ENCODE measurements around the gene LRRC18.

DNA sequence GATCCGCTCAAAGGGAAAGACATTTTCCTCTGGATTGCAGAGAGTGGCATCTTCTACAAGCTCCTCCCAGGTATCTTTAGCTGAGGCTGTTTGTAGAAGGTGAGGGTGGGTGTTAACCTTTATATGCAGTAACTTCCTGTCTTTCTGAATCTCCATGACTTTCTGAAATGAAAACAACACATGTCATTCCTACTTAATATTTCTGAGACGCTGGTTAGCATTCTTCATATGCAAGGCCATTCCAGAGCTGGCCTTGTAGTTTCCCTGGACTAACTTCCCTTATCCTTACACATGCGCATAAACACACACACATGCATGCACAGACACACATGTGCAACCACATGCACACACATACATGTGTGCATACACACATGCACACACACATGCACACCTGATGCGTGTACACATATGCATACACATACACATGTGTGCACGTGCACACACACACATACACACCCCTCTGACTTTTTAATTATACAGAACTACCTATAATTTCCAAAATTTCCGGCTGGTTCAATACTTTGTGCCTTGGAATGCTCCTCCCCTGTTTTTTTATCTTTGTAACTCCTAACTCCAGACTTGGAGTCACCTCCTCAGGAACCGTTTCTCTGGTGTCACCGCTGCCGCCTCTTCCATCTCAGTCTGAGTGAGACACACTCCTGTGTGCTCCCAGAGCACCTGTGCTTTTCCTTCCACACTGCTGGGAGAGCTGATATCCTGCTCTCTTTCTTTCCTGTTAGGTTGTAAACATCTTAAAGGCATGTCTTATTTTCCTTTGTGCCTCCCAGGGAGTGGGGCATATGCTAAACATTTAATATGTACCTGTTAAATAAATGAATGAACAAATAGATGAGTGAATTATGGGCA lies 55.2 kb downstream of the LRRC18 start:
- TF ChIP-seq, protein P1, sequence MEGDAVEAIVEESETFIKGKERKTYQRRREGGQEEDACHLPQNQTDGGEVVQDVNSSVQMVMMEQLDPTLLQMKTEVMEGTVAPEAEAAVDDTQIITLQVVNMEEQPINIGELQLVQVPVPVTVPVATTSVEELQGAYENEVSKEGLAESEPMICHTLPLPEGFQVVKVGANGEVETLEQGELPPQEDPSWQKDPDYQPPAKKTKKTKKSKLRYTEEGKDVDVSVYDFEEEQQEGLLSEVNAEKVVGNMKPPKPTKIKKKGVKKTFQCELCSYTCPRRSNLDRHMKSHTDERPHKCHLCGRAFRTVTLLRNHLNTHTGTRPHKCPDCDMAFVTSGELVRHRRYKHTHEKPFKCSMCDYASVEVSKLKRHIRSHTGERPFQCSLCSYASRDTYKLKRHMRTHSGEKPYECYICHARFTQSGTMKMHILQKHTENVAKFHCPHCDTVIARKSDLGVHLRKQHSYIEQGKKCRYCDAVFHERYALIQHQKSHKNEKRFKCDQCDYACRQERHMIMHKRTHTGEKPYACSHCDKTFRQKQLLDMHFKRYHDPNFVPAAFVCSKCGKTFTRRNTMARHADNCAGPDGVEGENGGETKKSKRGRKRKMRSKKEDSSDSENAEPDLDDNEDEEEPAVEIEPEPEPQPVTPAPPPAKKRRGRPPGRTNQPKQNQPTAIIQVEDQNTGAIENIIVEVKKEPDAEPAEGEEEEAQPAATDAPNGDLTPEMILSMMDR (IDR thresholded peaks at IDR 0.05) = no peak
- TF ChIP-seq EZH2 (IDR thresholded peaks at IDR 0.05; ENCODE audit: borderline replicate concordance, insufficient read depth, low read depth, low read length, poor library complexity, severe bottlenecking) = no peak
